ENCODE measurements around the gene MMP17.

The MMP17 gene

GRCh38 chr12:131829356-131829747 lies 1.2 kb downstream of the MMP17 start (continued):
- TF ChIP-seq ZFP69B (tag by site-specific recombination; IDR thresholded peaks at IDR 0.05) (no peak), ATF2 (tag by site-specific recombination; IDR thresholded peaks at IDR 0.05; ENCODE audit: low read depth) (no peak), ZBTB44 (tag by site-specific recombination; IDR thresholded peaks at IDR 0.05) (no peak), ZNF112 (tag by site-specific recombination; IDR thresholded peaks at IDR 0.05) (no peak), ZFP37 (tag by site-specific recombination; IDR thresholded peaks at IDR 0.05) (no peak), SP2 (tag by site-specific recombination; IDR thresholded peaks at IDR 0.05) (no peak), ZNF621 (tag by site-specific recombination; IDR thresholded peaks at IDR 0.05) (no peak), KLF7 (tag by site-specific recombination; IDR thresholded peaks at IDR 0.05; ENCODE audit: borderline replicate concordance) (no peak), ZNF223 (tag by site-specific recombination; IDR thresholded peaks at IDR 0.05) (no peak), ZNF704 (tag by site-specific recombination; IDR thresholded peaks at IDR 0.05) (no peak), ZNF473 (tag by site-specific recombination; IDR thresholded peaks at IDR 0.05) (no peak), ZNF292 (tag by site-specific recombination; IDR thresholded peaks at IDR 0.05; ENCODE audit: borderline replicate concordance, low read depth) (no peak), ZNF660 (tag by site-specific recombination; IDR thresholded peaks at IDR 0.05) (no peak), GLIS2 (tag by site-specific recombination; IDR thresholded peaks at IDR 0.05) (peak; percentile 70), ZNF501 (tag by site-specific recombination; IDR thresholded peaks at IDR 0.05) (no peak), ZIC2 (tag by site-specific recombination; IDR thresholded peaks at IDR 0.05) (peak; percentile 84), BCL11B (tag by site-specific recombination; IDR thresholded peaks at IDR 0.05; ENCODE audit: low read depth) (peak; percentile 71), ZNF133 (tag by site-specific recombination; IDR thresholded peaks at IDR 0.05) (no peak), SALL2 (tag by site-specific recombination; IDR thresholded peaks at IDR 0.05; ENCODE audit: borderline replicate concordance) (no peak), ZEB2 (tag by site-specific recombination; IDR thresholded peaks at IDR 0.05) (0 out of 2 replicates have a peak, but pooled peaks have one; percentile 18)
- TF ChIP-seq, protein P1, sequence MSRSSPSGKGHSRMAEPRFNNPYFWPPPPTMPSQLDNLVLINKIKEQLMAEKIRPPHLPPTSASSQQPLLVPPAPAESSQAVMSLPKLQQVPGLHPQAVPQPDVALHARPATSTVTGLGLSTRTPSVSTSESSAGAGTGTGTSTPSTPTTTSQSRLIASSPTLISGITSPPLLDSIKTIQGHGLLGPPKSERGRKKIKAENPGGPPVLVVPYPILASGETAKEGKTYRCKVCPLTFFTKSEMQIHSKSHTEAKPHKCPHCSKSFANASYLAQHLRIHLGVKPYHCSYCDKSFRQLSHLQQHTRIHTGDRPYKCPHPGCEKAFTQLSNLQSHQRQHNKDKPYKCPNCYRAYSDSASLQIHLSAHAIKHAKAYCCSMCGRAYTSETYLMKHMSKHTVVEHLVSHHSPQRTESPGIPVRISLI (tag by site-specific recombination; IDR thresholded peaks at IDR 0.05) = no peak
- TF ChIP-seq, protein P2, sequence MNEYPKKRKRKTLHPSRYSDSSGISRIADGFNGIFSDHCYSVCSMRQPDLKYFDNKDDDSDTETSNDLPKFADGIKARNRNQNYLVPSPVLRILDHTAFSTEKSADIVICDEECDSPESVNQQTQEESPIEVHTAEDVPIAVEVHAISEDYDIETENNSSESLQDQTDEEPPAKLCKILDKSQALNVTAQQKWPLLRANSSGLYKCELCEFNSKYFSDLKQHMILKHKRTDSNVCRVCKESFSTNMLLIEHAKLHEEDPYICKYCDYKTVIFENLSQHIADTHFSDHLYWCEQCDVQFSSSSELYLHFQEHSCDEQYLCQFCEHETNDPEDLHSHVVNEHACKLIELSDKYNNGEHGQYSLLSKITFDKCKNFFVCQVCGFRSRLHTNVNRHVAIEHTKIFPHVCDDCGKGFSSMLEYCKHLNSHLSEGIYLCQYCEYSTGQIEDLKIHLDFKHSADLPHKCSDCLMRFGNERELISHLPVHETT (tag by site-specific recombination; IDR thresholded peaks at IDR 0.05) = no peak
- TF ChIP-seq, protein P3, sequence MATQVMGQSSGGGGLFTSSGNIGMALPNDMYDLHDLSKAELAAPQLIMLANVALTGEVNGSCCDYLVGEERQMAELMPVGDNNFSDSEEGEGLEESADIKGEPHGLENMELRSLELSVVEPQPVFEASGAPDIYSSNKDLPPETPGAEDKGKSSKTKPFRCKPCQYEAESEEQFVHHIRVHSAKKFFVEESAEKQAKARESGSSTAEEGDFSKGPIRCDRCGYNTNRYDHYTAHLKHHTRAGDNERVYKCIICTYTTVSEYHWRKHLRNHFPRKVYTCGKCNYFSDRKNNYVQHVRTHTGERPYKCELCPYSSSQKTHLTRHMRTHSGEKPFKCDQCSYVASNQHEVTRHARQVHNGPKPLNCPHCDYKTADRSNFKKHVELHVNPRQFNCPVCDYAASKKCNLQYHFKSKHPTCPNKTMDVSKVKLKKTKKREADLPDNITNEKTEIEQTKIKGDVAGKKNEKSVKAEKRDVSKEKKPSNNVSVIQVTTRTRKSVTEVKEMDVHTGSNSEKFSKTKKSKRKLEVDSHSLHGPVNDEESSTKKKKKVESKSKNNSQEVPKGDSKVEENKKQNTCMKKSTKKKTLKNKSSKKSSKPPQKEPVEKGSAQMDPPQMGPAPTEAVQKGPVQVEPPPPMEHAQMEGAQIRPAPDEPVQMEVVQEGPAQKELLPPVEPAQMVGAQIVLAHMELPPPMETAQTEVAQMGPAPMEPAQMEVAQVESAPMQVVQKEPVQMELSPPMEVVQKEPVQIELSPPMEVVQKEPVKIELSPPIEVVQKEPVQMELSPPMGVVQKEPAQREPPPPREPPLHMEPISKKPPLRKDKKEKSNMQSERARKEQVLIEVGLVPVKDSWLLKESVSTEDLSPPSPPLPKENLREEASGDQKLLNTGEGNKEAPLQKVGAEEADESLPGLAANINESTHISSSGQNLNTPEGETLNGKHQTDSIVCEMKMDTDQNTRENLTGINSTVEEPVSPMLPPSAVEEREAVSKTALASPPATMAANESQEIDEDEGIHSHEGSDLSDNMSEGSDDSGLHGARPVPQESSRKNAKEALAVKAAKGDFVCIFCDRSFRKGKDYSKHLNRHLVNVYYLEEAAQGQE (tag by site-specific recombination; IDR thresholded peaks at IDR 0.05) = no peak
- TF ChIP-seq, protein P4, sequence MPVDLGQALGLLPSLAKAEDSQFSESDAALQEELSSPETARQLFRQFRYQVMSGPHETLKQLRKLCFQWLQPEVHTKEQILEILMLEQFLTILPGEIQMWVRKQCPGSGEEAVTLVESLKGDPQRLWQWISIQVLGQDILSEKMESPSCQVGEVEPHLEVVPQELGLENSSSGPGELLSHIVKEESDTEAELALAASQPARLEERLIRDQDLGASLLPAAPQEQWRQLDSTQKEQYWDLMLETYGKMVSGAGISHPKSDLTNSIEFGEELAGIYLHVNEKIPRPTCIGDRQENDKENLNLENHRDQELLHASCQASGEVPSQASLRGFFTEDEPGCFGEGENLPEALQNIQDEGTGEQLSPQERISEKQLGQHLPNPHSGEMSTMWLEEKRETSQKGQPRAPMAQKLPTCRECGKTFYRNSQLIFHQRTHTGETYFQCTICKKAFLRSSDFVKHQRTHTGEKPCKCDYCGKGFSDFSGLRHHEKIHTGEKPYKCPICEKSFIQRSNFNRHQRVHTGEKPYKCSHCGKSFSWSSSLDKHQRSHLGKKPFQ (tag by site-specific recombination; IDR thresholded peaks at IDR 0.05) = no peak
- TF ChIP-seq, protein P5, sequence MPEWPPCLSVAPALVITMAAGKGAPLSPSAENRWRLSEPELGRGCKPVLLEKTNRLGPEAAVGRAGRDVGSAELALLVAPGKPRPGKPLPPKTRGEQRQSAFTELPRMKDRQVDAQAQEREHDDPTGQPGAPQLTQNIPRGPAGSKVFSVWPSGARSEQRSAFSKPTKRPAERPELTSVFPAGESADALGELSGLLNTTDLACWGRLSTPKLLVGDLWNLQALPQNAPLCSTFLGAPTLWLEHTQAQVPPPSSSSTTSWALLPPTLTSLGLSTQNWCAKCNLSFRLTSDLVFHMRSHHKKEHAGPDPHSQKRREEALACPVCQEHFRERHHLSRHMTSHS (tag by site-specific recombination; IDR thresholded peaks at IDR 0.05) = no peak
- TF ChIP-seq, protein P6, sequence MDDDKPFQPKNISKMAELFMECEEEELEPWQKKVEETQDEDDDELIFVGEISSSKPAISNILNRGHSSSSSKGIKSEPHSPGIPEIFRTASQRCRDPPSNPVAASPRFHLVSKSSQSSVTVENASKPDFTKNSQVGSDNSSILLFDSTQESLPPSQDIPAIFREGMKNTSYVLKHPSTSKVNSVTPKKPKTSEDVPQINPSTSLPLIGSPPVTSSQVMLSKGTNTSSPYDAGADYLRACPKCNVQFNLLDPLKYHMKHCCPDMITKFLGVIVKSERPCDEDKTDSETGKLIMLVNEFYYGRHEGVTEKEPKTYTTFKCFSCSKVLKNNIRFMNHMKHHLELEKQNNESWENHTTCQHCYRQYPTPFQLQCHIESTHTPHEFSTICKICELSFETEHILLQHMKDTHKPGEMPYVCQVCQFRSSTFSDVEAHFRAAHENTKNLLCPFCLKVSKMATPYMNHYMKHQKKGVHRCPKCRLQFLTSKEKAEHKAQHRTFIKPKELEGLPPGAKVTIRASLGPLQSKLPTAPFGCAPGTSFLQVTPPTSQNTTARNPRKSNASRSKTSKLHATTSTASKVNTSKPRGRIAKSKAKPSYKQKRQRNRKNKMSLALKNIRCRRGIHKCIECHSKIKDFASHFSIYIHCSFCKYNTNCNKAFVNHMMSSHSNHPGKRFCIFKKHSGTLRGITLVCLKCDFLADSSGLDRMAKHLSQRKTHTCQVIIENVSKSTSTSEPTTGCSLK (tag by site-specific recombination; IDR thresholded peaks at IDR 0.05) = no peak
